Nucleus accumbens (tissue), 56 donors: Measurements from ENCODE around the gene LHX4.
A peak's percentile ranks its signal among the peaks of the same experiment; 100 is the strongest.

ENCODE experiments used
- DNase-seq, 56 donors: peaks; one replicate each; lab custom pipeline; 2025; lab: John Stamatoyannopoulos, UW

The LHX4 gene

GRCh38 chr1:180224902-180225301 lies 5.2 kb upstream of the LHX4 start:
- DNase-seq, result no peak

- no peak for DNase-seq
Observed at GRCh38 chr1:180225403-180225802, 4.7 kb upstream of the LHX4 start.

GRCh38 chr1:180227861-180228647 lies 2.0 kb upstream of the LHX4 start:
- DNase-seq, result no peak

- DNase-seq, result no peak
Observed at GRCh38 chr1:180228648-180229482, 1.2 kb upstream of the LHX4 start.

- no peak for DNase-seq
Observed at GRCh38 chr1:180230416-180230790, 339 bp downstream of the LHX4 start.

GRCh38 chr1:180230791-180231505 lies 884 bp downstream of the LHX4 start:
- DNase-seq, result peak in 2 of 56 donors; percentile 7 to 25

- no peak for DNase-seq
Observed at GRCh38 chr1:180231506-180231921, 1.4 kb downstream of the LHX4 start.

- DNase-seq, result no peak
Observed at GRCh38 chr1:180231936-180232335, 1.9 kb downstream of the LHX4 start.

GRCh38 chr1:180232521-180233043 lies 2.5 kb downstream of the LHX4 start:
- DNase-seq, result no peak

- no peak for DNase-seq
Observed at GRCh38 chr1:180233191-180234011, 3.3 kb downstream of the LHX4 start.

GRCh38 chr1:180234369-180235076 lies 4.5 kb downstream of the LHX4 start:
- DNase-seq, result no peak

- no peak for DNase-seq
Observed at GRCh38 chr1:180235077-180235501, 5.0 kb downstream of the LHX4 start.

GRCh38 chr1:180235502-180236239 lies 5.6 kb downstream of the LHX4 start:
- DNase-seq, result no peak

GRCh38 chr1:180236698-180237509 lies 6.8 kb downstream of the LHX4 start:
- DNase-seq, result no peak

GRCh38 chr1:180237869-180238476 lies 7.9 kb downstream of the LHX4 start:
- no peak for DNase-seq

- no peak for DNase-seq
Observed at GRCh38 chr1:180238675-180239074, 8.6 kb downstream of the LHX4 start.
